SK-N-SH treated with all-trans-retinoic acid at 6 μM for 48 hours (cell line): ENCODE results near the gene HOMER1.
A peak's percentile ranks its signal among the peaks of the same experiment; 100 is the strongest.

ENCODE experiments used
- ATAC-seq: fragments of 200-7000 bp; cut with Tn5 transposase; 3 replicates; pipeline ENCODE4 v1.9.1; 2020; ENCODE audit warnings: mild to moderate bottlenecking, moderate library complexity
- ARNTL ChIP-seq: fragments of 450-650 bp; formaldehyde crosslinking; IDR thresholded peaks from 2 replicates; pipeline ENCODE4 v1.5.0; 2020; ENCODE audit warnings: low read depth, mild to moderate bottlenecking, moderate library complexity, borderline replicate concordance
- ESRRG ChIP-seq: fragments of 250-450 bp; sonication (Bioruptor Pico); IDR thresholded peaks from 2 replicates; pipeline ENCODE4 v1.6.1; 2021; ENCODE audit warnings: mild to moderate bottlenecking
- GLIS3 ChIP-seq: fragments of 250-450 bp; sonication (Bioruptor Pico); IDR thresholded peaks from 2 replicates; pipeline ENCODE4 v1.5.0; 2020; ENCODE audit warnings: mild to moderate bottlenecking, moderate library complexity
- ISL1 ChIP-seq: fragments of 250-450 bp; sonication (Bioruptor Pico); IDR thresholded peaks from 2 replicates; pipeline ENCODE4 v2.1.2; 2022; ENCODE audit warnings: mild to moderate bottlenecking, moderate library complexity
- RARB ChIP-seq: fragments of 250-450 bp; sonication (Bioruptor Pico); IDR thresholded peaks from 2 replicates; pipeline ENCODE4 v1.8.0; 2021; ENCODE audit warnings: mild to moderate bottlenecking, moderate library complexity
- SNAI2 ChIP-seq: fragments of 250-450 bp; sonication (Bioruptor Pico); IDR thresholded peaks from 2 replicates; pipeline ENCODE4 v1.5.0; 2020; ENCODE audit warnings: mild to moderate bottlenecking, moderate library complexity
- TCF4 ChIP-seq: fragments of 250-450 bp; sonication (Bioruptor Pico); IDR thresholded peaks from 2 replicates; pipeline ENCODE4 v1.8.0; 2021; ENCODE audit warnings: mild to moderate bottlenecking, moderate library complexity, borderline replicate concordance
- TOX ChIP-seq: fragments of 250-450 bp; sonication (Bioruptor Pico); IDR thresholded peaks from 2 replicates; pipeline ENCODE4 v1.8.0; 2021; ENCODE audit warnings: mild to moderate bottlenecking, moderate library complexity, borderline replicate concordance
- ZC3H10 ChIP-seq: fragments of 250-450 bp; sonication (Bioruptor Pico); IDR thresholded peaks from 2 replicates; pipeline ENCODE4 v1.5.1; 2021; ENCODE audit warnings: mild to moderate bottlenecking, moderate library complexity
- ZFP30 ChIP-seq: fragments of 450-650 bp; formaldehyde crosslinking; IDR thresholded peaks from 2 replicates; pipeline ENCODE4 v1.5.0; 2022; ENCODE audit warnings: mild to moderate bottlenecking, moderate library complexity
- ZNF565 ChIP-seq: fragments of 450-650 bp; formaldehyde crosslinking; conservative IDR thresholded peaks from 2 replicates; pipeline ENCODE4 v1.5.0; 2020; ENCODE audit warnings: low read depth, mild to moderate bottlenecking, moderate library complexity
- ZNF8 ChIP-seq: fragments of 450-650 bp; formaldehyde crosslinking; IDR thresholded peaks from 2 replicates; pipeline ENCODE4 v1.5.0; 2020; ENCODE audit warnings: mild to moderate bottlenecking, moderate library complexity
- TF ChIP-seq, protein P1 (sequence below): fragments of 250-450 bp; sonication (Bioruptor Pico); IDR thresholded peaks from 2 replicates; pipeline ENCODE4 v1.8.0; 2020; ENCODE audit warnings: mild to moderate bottlenecking, moderate library complexity, borderline replicate concordance
- TF ChIP-seq, protein P2 (sequence below): fragments of 250-450 bp; sonication (Bioruptor Pico); IDR thresholded peaks from 2 replicates; pipeline ENCODE4 v1.5.0; 2020; ENCODE audit warnings: mild to moderate bottlenecking, moderate library complexity
- TF ChIP-seq, protein P3 (sequence below): fragments of 250-450 bp; sonication (Bioruptor Pico); IDR thresholded peaks from 2 replicates; pipeline ENCODE4 v1.8.0; 2021; ENCODE audit warnings: low read depth, mild to moderate bottlenecking, moderate library complexity, borderline replicate concordance
- TF ChIP-seq, protein P4 (sequence below): fragments of 250-450 bp; sonication (Bioruptor Pico); IDR thresholded peaks from 2 replicates; pipeline ENCODE4 v1.5.1; 2021; ENCODE audit warnings: mild to moderate bottlenecking, moderate library complexity
- TF ChIP-seq, protein P5 (sequence below): fragments of 250-450 bp; sonication (Bioruptor Pico); IDR thresholded peaks from 2 replicates; pipeline ENCODE4 v1.5.1; 2020; ENCODE audit warnings: low read depth, mild to moderate bottlenecking, moderate library complexity

HOMER1 gene

DNA sequence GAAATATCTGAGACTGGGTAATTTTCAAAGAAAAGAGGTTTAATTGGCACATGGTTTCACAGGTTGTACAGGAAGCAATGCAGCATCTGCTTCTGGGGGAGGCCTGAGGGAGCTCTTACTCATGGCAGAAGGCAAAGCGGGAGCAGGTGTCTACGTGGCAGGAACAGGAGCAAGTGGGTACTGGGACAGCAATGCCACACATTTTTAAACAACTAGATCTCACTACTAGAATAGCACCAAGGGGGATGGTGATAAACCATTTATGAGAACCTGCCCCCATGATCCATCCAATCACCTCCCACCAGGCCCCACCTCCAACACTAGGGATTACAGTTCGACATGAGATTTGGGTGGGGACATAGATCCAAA lies 47.6 kb upstream of the HOMER1 start:
- TF ChIP-seq ZNF565 (CRISPR knock-in tag) (no peak), SNAI2 (CRISPR knock-in tag) (no peak), ISL1 (no peak), ARNTL (no peak), ESRRG (CRISPR knock-in tag) (no peak), ZNF8 (CRISPR knock-in tag) (no peak), TOX (CRISPR knock-in tag) (no peak), TCF4 (CRISPR knock-in tag) (no peak), ZC3H10 (no peak), RARB (CRISPR knock-in tag) (no peak), ZFP30 (CRISPR knock-in tag) (no peak)
- TF ChIP-seq, protein P1, sequence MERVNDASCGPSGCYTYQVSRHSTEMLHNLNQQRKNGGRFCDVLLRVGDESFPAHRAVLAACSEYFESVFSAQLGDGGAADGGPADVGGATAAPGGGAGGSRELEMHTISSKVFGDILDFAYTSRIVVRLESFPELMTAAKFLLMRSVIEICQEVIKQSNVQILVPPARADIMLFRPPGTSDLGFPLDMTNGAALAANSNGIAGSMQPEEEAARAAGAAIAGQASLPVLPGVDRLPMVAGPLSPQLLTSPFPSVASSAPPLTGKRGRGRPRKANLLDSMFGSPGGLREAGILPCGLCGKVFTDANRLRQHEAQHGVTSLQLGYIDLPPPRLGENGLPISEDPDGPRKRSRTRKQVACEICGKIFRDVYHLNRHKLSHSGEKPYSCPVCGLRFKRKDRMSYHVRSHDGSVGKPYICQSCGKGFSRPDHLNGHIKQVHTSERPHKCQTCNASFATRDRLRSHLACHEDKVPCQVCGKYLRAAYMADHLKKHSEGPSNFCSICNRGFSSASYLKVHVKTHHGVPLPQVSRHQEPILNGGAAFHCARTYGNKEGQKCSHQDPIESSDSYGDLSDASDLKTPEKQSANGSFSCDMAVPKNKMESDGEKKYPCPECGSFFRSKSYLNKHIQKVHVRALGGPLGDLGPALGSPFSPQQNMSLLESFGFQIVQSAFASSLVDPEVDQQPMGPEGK: no peak
- TF ChIP-seq, protein P2, sequence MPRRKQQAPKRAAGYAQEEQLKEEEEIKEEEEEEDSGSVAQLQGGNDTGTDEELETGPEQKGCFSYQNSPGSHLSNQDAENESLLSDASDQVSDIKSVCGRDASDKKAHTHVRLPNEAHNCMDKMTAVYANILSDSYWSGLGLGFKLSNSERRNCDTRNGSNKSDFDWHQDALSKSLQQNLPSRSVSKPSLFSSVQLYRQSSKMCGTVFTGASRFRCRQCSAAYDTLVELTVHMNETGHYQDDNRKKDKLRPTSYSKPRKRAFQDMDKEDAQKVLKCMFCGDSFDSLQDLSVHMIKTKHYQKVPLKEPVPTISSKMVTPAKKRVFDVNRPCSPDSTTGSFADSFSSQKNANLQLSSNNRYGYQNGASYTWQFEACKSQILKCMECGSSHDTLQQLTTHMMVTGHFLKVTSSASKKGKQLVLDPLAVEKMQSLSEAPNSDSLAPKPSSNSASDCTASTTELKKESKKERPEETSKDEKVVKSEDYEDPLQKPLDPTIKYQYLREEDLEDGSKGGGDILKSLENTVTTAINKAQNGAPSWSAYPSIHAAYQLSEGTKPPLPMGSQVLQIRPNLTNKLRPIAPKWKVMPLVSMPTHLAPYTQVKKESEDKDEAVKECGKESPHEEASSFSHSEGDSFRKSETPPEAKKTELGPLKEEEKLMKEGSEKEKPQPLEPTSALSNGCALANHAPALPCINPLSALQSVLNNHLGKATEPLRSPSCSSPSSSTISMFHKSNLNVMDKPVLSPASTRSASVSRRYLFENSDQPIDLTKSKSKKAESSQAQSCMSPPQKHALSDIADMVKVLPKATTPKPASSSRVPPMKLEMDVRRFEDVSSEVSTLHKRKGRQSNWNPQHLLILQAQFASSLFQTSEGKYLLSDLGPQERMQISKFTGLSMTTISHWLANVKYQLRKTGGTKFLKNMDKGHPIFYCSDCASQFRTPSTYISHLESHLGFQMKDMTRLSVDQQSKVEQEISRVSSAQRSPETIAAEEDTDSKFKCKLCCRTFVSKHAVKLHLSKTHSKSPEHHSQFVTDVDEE (CRISPR knock-in tag): no peak
- TF ChIP-seq, protein P3, sequence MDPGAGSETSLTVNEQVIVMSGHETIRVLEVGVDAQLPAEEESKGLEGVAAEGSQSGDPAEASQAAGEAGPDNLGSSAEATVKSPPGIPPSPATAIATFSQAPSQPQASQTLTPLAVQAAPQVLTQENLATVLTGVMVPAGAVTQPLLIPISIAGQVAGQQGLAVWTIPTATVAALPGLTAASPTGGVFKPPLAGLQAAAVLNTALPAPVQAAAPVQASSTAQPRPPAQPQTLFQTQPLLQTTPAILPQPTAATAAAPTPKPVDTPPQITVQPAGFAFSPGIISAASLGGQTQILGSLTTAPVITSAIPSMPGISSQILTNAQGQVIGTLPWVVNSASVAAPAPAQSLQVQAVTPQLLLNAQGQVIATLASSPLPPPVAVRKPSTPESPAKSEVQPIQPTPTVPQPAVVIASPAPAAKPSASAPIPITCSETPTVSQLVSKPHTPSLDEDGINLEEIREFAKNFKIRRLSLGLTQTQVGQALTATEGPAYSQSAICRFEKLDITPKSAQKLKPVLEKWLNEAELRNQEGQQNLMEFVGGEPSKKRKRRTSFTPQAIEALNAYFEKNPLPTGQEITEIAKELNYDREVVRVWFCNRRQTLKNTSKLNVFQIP (CRISPR knock-in tag): no peak
- TF ChIP-seq, protein P4, sequence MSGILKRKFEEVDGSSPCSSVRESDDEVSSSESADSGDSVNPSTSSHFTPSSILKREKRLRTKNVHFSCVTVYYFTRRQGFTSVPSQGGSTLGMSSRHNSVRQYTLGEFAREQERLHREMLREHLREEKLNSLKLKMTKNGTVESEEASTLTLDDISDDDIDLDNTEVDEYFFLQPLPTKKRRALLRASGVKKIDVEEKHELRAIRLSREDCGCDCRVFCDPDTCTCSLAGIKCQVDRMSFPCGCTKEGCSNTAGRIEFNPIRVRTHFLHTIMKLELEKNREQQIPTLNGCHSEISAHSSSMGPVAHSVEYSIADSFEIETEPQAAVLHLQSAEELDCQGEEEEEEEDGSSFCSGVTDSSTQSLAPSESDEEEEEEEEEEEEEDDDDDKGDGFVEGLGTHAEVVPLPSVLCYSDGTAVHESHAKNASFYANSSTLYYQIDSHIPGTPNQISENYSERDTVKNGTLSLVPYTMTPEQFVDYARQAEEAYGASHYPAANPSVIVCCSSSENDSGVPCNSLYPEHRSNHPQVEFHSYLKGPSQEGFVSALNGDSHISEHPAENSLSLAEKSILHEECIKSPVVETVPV: no peak
- no peak for ATAC-seq

DNA sequence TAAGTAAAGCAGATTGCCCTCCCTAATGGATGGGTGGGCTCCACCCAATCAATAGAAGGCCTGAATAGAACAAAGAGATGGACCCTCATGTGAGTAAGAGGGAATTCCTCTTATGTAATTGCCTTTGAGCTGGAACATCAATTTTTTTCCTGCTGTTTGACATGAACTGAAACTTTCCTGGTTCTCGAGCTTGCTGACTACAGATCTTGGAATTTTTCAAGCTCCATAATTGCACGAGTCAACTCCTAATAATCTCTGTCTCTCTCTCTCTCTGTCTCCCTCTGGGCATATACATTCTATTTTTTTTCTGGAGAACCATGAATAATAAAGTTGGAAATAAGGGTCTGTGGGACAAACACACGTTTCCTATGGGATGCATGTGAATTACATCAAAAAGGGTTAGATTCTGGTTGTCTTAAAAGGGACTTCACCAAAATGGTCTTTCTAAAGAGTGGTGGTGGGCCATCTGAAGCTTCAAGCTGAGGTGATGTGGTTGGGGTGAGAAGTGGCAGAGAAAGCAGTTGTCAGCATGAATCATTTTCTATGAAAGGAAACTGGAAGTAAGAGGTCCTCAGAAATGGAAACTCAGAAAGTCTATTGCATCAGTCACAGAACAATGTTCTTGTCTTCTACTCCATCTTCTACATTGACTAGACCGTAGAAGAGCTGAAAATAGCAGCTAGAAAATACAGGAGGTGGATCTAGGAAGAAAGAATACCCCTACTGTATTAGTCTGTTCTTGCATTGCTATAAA lies 47.0 kb upstream of the HOMER1 start:
- peak; percentile 23; the same call in 1 of the 3 replicates for ATAC-seq
- TF ChIP-seq ZFP30 (CRISPR knock-in tag): no peak

DNA sequence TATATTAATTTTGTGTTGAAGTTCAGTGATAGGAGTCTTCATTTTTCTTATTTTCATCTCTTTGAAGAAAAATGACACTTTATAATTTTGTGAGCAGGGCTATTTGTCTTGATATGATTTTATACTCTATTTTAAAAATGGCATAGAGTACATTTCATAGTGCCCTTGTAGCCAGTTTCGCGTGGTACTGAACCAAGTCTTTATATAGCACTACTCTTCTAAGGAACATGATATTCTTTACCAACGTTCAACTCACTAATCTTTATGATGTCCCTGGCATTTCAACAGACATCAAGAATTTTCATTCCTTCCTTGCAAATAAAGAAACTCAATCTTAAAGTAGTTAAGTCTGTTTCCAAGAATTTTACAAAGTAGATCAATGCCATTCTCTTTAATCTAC lies 41.5 kb upstream of the HOMER1 start:
- TF ChIP-seq GLIS3 (CRISPR knock-in tag) (no peak), ZNF8 (CRISPR knock-in tag) (no peak), ZC3H10 (no peak), TCF4 (CRISPR knock-in tag) (no peak), ZNF565 (CRISPR knock-in tag) (no peak)
- TF ChIP-seq, protein P5, sequence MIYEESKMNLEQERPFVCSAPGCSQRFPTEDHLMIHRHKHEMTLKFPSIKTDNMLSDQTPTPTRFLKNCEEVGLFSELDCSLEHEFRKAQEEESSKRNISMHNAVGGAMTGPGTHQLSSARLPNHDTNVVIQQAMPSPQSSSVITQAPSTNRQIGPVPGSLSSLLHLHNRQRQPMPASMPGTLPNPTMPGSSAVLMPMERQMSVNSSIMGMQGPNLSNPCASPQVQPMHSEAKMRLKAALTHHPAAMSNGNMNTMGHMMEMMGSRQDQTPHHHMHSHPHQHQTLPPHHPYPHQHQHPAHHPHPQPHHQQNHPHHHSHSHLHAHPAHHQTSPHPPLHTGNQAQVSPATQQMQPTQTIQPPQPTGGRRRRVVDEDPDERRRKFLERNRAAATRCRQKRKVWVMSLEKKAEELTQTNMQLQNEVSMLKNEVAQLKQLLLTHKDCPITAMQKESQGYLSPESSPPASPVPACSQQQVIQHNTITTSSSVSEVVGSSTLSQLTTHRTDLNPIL: no peak
- TF ChIP-seq, protein P1: no peak
- no peak for ATAC-seq
